Colon (tissue), 2 donors: ENCODE measurements around the gene TPD52L1.

Experiments
- FAIRE-seq: peaks from 2 replicates; lab custom pipeline; 2012; peaks lifted over from hg19 to GRCh38; lab: Jason Lieb, UNC
- donor health status: control.
- donor health status: control.

TPD52L1 gene

GRCh38 chr6:125182237-125183008 lies 28.9 kb downstream of the TPD52L1 start:
- no peak for FAIRE-seq

DNA sequence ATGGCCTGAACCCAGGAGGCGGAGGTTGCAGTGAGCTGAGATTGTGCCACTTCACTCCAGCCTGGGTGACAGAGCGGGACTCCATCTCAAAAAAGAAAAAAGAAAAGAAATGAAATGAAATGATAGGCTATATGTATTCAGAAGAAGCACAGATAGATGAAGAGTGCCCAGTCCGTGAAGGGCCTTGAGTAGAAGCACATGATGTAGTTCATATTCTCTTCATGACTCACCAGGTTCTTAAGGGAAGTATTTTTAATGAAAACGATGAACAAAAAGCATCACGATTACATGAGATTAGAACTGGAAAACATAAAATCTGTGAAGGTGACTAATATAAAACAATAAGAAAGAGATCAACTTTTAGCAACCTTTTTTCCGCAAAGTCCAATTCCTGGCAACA lies 29.8 kb downstream of the TPD52L1 start:
- no peak for FAIRE-seq

DNA sequence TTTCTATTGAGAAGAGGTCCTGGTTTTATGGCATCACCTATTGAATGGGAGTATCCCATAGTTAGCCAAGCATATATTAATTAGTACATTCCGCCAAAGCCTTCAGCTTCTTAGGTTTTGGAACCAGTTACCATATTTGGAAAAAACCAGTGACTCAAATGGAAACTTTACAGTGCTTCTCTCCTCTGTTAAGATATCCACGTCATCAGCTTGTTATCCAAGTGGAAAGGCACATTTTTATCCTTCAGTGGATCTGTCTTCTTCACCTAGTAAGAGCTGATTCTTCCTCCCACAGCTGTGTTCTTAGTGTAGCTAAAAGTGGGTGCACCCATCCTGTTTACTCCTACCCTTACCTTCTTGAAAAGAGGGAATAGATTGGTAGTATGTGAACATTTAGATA lies 34.5 kb downstream of the TPD52L1 start:
- FAIRE-seq: no peak

- no peak for FAIRE-seq
Measured at GRCh38 chr6:125188594-125189203, 35.1 kb downstream of the TPD52L1 start.

DNA sequence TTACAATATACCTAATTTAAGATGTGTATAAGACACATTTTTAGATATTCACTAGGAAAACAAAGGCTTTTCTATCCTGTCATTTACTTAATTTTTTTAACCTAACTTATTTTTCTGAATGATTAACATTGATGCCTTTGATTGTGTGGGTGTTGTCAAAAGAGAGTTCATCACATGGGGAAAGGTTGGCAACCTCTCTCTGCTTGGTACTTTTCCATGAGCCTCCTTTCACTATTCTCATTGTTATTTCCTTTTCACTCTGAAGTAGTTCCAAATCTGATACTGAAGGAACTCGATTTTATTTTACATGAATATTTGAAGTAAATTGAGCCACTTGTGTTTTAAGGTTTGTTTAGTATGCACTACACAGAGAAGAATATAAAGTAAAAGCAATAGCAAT lies 35.9 kb downstream of the TPD52L1 start:
- no peak for FAIRE-seq

- FAIRE-seq: no peak
Measured at GRCh38 chr6:125190667-125191066, 37.1 kb downstream of the TPD52L1 start.

GRCh38 chr6:125191916-125192609 lies 38.5 kb downstream of the TPD52L1 start:
- FAIRE-seq: no peak

DNA sequence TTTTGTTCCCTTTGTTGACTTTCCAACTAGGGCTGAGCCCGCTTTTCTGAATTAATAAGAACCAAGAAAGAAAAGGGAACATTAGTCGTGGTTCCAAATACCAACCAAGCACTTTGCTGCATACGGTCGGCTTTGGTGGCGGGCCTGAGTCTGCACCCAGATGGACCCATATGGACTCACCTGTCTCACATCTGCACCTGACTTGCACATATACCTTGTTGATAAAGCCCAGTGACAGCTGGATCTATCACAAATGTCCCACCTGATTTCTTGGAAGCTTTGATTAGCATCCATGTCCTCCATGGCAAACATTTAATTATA lies 39.0 kb downstream of the TPD52L1 start:
- FAIRE-seq: no peak

DNA sequence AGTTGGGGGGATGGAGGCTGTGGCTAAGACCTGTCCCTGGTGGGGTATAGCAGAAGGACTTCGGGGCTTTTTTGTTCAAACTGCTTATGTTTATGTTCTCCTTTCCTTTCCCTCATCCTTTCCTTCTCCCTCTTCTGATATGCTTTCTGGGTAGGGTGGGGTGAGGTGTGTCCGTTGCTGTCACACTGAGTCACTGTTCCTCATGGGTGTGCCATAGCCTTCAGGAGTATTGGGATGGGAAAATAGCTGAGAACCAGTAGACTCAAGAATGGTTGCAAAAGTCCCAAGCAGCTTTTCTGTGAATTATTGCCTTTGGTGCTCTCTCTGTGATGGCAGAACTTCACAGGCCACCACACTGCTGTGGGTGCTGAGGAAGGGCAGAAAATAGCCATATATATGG lies 39.6 kb downstream of the TPD52L1 start:
- no peak for FAIRE-seq

- FAIRE-seq: no peak
Measured at GRCh38 chr6:125194941-125195340, 41.4 kb downstream of the TPD52L1 start.

DNA sequence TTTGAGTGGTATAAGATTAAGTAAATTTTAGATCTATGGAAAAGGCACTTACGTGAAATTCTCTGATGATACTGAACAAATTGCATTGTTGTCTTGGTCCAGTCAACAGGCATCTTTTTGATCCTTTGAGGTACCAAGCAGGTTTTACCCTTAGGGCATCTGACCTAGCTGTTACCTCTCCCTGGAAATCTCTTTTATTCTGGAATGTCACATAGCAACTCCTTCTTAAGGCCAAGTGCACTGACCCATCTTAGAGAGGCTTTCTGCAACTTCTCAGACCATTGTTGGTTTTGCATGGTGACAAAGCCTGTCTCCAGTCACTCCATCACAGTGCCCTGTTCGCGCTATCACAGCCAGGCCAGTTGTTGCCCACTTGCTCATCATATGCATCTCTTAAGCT lies 42.0 kb downstream of the TPD52L1 start:
- FAIRE-seq: no peak

- no peak for FAIRE-seq
Measured at GRCh38 chr6:125196613-125197012, 43.0 kb downstream of the TPD52L1 start.

- no peak for FAIRE-seq
Measured at GRCh38 chr6:125197795-125198269, 44.3 kb downstream of the TPD52L1 start.

- no peak for FAIRE-seq
Measured at GRCh38 chr6:125198398-125198937, 44.9 kb downstream of the TPD52L1 start.

DNA sequence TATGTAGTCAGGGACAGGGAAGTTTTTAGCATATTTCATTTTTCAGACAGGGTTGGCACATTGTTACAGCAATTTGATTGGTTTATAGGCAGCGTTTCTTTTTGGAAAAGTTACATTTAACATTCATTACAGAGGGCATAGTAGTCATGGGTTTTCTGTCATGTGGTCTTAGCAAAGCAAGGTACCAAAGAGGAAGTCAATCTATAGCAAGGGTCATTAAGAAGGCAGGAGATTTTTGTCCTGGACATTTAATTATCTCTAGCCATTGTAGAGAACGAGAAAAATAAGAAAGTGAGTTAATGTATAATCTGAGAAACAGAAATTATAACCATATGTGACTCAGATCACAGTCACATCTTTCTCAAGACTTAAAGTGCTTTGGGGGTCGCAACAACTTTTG lies 47.4 kb downstream of the TPD52L1 start:
- no peak for FAIRE-seq

- FAIRE-seq: no peak
Measured at GRCh38 chr6:125201961-125202729, 48.6 kb downstream of the TPD52L1 start.

DNA sequence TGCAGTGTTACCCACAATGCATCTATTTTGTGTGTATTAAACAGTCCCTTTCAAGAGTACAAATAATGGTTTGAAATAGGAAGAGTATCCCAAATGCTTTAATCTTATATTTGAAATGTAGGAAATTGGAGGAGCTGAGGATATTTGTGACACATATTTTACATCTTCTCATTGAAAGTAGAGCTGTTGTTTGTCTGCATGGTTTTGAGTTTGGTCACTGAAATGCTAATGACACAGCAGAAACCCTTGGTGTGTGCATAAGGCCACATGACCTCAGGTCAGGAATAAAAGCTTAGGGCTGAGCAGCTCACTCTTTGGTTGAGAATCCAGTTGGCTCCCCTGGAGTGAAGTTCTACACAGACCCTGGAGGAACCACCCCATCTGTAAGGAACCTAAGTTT lies 49.8 kb downstream of the TPD52L1 start:
- FAIRE-seq: no peak

- FAIRE-seq: no peak
Measured at GRCh38 chr6:125205931-125206330, 52.4 kb downstream of the TPD52L1 start.

DNA sequence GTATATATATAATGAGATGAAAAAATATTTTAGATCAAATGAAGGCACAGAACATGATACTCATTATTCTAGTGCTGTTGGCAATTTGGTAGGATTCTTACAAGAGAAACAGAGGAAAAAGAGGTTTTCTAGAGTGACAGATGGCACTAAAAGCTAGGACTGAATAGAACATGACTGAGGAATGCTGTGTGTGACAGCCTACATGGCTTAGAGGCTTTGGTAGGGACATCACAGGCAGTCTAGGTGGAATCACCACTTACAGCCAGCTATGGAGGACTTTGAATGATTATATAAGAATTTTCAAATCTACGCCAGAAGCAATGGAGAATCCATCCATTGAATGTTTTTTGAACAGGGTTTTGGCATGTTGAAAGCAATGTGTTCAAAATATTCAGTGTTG lies 52.8 kb downstream of the TPD52L1 start:
- FAIRE-seq: no peak

DNA sequence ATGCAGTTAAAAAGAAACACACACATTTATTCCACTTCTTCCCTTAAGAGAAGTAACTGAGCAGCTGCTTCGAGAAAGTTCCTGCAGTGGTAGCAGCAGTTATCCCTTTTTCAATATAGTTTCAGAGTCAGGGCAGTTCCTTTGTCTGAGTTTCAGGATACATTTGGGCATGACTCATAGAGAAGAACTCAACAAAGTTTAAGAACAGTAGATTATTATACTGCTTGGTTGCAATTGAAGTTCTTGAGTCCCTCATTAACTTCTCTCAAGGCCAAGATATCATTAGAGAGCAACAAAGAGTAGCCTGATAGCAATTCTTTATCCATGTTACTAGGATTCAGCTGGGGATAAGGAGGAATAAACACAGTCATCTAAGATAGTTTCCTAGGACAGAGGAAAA lies 54.4 kb downstream of the TPD52L1 start:
- FAIRE-seq: no peak

DNA sequence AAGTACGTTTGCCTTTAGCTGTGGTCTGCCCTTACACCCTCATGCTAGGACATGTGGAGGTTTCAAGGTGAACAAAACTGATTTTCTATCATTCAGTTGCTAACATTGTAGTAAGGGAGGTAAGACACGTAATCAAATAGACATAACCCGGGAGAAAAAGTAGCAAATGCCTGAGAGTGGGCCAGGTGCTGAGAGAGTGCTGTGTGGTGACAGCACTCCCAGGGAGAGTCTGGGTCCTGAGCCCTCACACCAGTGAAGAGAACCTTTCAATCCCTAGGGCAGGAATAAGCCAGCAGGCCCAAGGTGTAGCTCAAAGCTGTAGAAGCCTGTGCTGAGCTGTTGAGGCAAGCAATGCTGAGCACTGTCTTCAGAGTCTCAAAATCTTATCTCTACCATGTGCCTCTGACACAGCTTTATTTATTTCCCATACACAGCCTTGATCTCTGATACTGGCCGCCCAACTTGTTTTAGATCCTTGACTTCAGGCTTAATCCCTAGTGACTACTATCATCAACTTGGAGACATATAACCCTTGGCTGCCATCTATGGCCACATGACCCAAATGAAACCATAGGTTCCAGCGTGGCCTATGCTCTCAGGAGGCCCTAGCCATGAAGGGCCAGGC lies 55.2 kb downstream of the TPD52L1 start:
- FAIRE-seq: no peak

GRCh38 chr6:125210667-125211066 lies 57.1 kb downstream of the TPD52L1 start:
- no peak for FAIRE-seq
